Smooth muscle cell of the brain vasculature (primary cell): Measurements from ENCODE around the gene SCP2.

ENCODE experiments used
- DNase-seq: peaks from one replicate; pipeline ENCODE4 v3.0.0-alpha.2; 2012; ENCODE audit warnings: low read depth, low spot score

SCP2 gene

DNA sequence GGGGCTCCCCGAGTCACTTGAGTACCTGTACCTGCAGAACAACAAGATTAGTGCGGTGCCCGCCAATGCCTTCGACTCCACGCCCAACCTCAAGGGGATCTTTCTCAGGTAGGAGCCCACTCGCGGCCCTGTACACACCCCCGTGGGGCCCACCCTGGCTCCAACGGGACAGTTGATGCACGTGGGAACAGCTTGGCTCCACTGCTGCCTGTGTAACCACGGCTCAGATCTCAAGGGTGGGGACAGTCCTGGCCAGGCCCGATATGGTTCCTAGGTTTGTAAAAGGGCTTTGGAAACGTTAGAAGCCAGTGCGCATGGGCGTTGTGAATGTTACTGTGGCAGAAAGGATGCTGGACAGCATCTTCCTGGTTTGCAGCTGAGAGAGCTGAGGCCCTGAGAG is 153.7 kb downstream of the SCP2 start:
- DNase-seq = no peak

DNA sequence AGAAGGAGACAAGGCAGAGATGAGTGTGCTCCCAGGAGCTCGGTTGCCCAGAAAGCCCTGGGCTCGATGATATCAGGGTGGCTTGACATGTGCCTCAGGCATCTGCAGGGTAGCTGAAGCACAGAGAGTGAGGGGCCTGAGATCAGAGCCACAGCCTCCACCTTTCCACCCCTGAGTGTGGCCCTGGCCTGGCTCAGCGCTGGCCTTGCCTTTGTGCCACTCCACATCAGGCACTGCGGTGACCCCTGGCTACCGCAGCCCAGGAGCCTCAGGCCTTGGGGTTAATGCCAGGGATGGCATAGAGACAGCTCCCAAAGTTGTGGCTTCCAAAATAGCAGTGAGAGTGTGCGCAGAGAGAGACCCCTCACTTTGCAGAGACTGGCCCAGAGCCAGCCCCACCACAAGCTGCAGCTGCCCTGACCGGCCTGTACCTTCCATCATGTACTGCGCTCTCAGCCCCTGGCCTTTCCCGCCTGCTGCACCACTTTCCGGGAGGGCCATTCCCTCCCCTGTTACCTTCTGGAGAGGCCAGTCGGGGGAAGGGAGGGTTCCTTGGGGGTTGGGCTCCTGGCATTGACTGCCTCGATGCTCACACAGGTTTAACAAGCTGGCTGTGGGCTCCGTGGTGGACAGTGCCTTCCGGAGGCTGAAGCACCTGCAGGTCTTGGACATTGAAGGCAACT is 154.4 kb downstream of the SCP2 start:
- no peak for DNase-seq

DNA sequence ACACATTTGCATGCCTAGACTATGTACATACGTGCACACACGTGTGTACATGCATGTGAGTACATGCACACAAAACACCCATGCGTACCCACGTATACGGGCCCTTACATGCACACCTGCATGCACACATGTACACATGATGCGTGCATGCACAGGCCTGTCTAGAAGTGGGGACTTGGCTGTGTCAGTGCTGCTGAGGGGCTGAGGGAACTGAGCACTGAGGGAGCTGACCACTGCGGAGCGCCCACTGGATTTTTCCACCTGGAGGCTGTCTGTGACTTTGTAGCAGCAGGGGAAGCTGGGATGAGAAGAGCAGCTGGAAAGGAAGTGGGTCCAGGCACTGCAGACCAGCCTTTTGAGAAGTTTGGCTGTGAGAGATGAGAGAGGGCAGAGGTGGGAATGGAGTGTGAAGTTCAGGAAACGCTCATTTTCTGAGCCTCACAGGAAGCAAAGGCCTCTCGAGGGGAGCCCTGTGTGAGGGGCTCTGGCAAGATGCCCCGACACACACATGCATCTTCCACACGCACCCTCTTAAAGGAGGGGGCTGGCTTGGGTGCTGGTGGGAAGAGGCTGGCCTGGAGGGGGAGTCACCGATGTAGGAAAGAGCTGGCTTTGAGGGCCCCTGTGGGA is 155.9 kb downstream of the SCP2 start:
- DNase-seq = no peak

- no peak for DNase-seq
These were observed 156.8 kb downstream of the SCP2 start for GRCh38 chr1:53083636-53084588.

DNA sequence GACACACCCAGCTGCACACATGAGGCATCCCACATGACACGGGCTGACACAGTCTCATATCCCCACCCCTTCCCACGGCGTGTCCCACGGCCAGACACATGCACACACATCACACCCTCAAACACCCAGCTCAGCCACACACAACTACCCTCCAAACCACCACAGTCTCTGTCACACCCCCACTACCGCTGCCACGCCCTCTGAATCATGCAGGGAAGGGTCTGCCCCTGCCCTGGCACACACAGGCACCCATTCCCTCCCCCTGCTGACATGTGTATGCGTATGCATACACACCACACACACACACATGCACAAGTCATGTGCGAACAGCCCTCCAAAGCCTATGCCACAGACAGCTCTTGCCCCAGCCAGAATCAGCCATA is 157.5 kb downstream of the SCP2 start:
- no peak for DNase-seq

- no peak for DNase-seq
These were observed 158.3 kb downstream of the SCP2 start for GRCh38 chr1:53085405-53085804.

DNA sequence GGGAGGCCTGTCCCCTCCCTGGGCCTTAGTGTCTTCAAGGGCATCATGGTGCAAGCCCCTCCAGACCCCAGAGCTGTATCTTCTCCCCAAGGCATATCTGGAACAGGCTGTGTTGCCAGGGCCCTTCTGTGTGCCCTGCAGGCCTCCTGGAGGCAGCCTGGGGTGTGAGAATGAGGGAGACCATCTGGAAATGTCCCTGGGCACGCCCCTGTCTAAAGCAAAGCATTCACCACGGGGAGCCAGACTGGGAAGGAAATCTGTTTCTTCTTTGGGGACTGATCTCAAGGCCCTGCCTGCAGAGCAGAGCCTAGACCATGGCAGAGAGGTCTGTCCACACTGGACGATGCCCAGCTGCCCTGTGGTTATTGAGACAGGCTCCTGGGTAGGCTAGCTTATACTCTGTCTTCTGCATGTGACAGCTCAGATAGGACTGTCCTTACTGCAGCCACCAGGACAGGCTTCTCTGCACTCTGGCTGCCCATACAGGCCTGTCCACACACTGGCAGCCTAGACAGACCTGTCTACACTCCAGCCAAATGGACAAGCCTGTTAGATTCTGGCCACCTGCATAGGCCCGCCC is 159.5 kb downstream of the SCP2 start:
- no peak for DNase-seq

- no peak for DNase-seq
These were observed 160.5 kb downstream of the SCP2 start for GRCh38 chr1:53087332-53088285.

DNA sequence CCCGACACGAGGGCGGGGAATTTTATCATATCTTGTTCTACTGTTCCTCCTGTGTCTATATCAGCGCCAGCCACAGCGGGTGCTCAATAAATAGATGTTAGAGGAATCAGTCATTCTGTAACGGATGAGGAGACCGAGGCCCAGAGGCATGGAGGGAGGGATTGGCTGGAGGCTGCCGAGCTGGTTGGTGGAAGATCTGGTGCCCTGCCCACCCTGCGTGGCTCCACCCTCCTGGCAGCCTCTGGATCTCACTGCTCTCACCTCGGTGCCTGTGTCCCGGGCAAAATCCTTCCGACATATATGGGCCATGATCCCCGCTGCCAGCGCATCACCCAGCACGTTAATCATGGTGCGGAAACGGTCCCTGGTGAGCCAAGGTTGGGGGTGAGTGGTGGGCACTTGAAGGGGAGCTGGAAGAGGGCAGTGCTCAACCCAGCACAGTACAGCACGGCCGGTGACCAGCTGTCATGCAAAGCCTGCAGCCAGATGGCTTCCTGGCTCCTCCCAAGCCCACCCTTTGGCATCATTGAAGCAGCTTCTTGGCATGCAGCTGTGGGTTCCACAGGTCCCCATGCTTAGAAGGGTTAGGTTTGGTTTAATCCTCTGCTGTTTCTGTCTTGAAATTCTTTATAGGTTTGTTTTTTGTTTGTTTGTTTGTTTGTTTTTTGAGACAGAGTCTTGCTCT is 161.7 kb downstream of the SCP2 start:
- DNase-seq = no peak

GRCh38 chr1:53089478-53090226 is 162.6 kb downstream of the SCP2 start:
- no peak for DNase-seq

DNA sequence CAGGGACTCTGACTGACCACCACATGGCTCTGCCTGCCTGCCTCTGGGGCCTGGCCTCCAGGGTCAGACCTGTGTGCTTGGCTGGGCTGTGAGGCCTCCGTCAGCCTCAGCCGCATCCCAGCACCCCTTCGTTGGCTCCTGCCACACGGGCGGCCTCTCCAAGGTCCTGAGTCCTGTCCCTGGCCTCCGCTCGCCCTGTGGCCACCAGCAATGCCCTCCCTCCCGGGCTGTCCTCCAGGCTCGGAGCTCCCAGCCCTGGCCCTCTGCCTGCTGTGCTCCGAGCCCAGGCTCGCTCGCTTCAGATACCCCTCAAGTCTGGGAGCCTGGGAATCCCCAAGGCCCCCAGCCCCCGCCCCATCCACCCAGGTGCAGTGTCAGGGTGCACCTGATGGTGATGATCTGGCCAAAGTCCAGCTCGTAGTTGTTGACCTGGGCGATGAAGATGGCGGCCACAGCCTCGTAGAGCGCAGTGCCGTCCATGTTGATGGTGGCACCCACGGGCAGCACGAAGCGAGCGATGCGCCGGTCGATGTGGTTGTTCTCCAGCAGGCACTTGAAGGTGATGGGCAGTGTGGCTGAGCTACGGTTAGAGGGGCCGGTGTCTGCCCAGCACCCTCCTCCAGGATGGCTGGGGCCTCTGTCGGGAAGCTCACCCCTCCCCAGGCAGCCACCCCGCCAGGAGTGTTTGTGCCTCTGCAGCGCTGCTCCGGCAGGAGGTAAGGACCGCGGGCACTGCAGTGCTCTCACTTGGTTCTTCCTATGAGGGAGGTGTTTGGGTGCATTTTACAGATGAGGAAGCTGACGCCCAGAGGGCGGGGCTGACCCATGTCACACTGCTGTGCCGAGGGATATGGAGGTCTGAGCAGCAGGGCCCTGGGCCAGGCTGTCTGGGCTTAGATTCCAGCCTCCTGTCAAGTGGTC is 163.4 kb downstream of the SCP2 start:
- no peak for DNase-seq

DNA sequence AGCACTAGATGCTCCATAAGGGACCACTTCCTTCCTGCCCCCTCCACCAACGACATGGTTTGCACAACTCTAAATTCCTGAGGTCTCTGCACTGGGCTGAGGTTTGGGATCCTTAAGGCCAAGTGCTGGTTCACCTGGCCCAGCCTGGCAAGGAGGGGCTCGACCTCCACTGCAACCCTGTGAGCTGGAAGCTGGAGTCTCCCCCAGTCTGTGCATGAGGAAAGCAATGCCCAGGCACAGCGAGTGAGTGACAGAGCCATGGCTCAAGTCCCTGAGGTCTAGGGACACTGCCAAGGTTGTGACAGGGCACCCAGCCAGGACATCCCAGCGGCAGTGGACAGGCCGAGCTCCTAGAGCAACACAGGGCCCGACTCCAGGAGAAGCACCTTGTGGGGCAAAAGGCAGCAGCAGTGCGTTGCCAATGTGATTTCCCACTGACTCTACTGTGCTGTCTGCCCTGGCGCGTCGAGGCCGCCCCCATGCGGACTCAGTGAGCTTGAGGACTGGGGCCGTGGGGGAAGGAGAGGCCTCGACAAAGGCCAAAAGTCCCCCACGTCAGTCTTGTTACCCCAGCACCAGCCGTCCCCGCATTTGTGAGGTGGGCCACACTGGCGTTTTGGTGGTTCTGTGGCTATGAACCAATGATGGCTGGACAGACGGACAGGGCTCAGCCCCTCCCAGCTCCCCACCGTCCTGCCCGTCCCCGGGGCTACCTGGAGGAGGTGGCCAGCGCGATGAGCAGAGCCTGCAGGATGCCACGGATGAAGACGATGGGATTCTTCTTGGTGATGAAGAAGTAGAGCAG is 165.0 kb downstream of the SCP2 start:
- DNase-seq = no peak

DNA sequence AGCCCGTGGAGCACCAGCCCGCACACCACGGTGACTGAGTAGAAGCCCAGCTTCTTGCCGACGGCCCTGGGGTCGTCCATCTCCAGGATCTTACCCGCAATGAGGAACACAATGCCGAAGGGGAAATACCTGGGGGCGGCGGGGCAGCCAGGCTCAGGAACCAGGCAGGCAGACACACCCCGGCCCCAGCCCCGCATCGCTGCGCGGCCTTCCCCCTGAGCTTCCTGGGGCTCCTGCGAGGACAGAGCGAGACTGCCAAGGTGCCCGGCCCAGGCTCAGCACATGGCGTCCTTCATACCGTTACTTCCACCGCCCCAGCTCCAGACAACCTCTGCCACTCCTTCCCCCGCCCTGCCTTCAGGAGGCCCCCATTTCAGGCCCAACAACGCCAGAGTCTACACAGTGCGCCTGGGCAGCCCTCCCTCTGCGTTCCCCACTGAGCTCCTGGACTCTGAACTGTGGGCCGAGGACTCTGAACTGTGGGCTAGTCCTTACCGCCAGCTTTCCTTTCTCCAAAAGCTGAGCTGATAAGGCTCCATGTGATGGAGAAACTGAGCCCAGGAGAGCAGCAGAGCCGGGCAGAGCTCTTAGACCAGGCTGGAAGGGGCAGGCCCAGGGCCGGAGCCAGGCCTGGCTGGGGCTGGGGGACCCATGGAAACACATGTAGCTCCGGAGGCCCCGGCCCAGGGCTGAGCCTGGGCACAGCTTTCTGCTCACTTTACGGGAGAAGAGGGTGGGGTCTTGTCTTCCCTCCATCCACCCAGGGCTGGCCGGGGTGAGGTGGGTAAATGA is 165.8 kb downstream of the SCP2 start:
- DNase-seq = no peak

GRCh38 chr1:53093451-53093754 is 166.3 kb downstream of the SCP2 start:
- no peak for DNase-seq

GRCh38 chr1:53093778-53094532 is 166.9 kb downstream of the SCP2 start:
- no peak for DNase-seq

GRCh38 chr1:53094533-53094919 is 167.4 kb downstream of the SCP2 start:
- no peak for DNase-seq
